ENCODE results near the gene DLGAP1.
"Not testable (repeated sequence)": the region's sequence is repeated elsewhere in the genome, so short reads cannot be mapped to it uniquely, and the experiment has no call there.

DLGAP1 gene

DNA sequence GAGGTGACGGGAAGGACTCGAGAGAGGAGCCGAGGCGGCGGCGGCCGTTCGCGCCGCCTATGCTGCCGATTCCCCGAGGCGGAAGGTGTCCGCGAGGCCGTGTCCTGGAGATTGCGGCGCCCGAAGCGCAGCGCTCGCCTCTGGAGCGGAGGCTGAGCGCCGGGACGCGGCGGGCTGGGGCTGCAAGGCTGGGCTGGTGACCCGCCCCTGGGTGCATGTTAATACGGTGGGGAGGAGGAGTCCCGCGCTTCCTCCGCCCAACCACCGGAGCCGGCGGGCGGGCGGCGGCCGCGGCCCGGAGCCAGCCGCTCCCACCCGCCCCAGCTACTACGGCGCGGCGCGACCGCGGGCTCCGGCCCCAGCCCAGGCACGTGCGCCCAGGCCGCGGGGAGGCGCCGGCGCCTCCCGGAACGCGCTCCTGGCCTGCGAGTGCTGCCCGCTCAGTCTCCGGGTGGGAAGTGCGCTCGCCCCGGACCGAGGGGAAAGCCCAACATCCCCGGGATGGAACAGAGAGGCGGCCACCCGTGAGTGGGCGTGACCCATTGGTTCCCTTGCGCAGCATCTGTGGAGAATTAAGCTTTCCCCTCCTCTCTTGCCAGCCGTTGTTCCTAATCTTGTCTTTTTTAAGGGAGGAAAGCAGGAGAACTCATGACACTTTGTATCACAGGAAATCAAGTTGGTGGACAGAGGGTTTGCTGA is at the start of gene DLGAP1:
Gene DLGAP1, minus strand, starts transcription at position 195 of the 699 bp plus-strand sequence.
- intact Hi-C loops (cut with DNase I) = no loop called here
- DNase-seq = peak in 40 of 42 donors; percentile 25 to 82 (median 63)

DNA sequence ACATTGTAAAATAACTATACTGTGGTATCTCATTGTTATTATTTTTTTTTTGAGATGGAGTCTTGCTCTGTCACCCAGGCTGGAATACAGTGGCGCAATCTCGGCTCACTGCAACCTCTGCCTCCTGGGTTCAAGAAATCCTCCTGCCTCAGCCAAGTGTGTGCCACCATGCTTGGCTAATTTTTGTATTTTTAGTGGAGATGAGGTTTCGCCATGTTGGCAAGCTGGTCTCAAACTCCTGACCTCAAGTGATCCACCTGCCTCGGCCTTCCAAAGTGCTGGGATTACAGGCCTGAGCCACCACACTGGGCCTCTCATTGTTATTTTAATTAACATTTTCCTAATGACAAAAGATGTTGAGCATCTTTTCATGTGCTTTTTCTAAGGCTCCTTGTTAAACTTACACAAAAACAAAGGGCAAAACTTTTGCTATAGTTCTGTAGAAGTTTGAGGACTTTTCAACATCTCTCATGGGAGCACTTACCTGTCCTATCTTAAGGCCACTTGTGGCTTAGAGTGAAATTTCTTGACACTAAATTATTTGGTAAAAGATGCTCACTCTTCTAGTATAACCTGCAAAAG is 39.7 kb upstream of the DLGAP1 start:
- intact Hi-C loops (cut with DNase I); DNase-seq: not testable (repeated sequence)

DNA sequence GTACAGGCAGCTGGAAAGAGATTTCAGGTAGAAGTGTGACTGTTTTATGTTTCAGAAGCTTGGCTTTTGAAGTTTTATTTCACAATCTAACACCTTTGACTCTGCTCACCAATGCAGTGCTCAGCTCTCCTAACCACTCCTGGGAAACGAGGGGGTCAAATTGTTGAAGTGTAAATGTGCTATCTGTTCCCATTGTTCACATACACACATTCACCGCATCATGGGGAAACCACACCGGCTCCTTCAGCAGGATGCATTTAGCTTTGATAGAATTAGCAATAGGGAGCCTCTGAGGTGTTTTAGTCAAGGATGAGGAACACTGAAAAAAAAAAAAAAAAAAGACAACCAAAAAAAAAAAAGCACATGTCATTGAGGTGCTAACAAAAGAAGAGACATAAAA is 13.4 kb upstream of the DLGAP1 start:
- intact Hi-C loops (cut with DNase I) = no loop called here
- no peak for DNase-seq

DNA sequence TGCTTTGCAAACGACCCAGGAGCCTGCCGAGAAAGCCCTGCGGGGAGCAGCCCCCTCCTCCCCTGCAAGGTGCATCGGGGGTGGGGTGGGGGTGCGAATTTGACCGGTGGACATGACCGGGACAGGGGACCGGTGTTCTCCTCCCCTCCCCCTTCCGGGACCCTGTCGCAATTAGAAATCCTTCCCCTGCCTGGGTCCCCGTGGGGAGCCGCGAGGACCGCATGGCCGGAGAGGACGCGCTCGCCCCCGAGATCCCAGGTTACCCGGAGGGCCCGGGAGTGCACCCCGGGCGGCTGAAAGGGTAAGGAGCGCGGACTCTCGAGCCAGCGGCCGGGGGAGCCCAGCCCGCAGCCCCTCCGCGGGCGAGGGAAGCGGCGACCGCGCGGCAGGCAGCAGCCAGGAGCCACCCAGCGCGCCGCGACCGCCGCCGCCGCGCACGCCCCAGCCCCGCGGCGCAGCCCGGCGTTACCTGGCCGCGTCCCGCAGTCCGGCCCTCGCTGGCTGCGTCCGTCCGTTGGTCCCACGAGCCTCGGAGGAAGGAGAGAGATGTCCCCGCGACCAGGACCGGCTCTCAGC is 482 bp downstream of the DLGAP1 start:
- intact Hi-C loops (cut with DNase I) = no loop called here
- DNase-seq = peak in 28 of 42 donors; percentile 3 to 48 (median 16)

DNA sequence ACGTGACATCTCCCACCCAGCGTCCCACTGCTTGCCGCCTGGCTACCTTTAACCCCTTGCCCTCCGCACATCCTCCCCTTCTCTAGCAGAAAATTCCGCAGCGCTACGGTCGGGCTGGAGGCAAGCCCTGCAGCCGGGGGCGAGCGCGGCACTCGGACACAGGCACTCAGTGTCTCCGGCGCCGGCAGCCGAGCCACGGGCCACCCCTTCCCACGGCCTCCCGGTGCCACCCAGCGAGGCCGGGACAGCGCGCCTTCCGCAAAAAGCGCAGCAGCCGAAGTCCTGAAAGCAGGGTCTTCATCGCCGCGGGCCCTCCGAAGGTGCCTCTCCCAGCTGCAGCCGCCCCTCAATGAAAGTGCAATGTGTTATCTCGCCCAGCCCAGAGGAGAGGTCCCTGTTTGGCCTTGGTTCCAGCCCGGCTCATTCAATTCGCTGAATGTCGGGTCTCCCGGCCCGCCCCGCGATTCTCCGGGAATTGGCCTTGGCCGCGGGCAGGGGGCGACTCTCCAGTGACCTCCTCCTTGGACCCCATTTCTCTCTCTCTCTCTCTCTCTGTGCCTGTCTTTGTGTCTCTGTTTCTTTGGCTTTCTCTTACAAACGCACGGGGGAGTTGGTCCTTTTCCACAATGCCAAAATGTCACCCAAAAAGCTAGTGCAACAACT is 1.1 kb downstream of the DLGAP1 start:
- intact Hi-C loops (cut with DNase I) = no loop called here
- peak in 31 of 42 donors; percentile 5 to 65 (median 34) for DNase-seq

DNA sequence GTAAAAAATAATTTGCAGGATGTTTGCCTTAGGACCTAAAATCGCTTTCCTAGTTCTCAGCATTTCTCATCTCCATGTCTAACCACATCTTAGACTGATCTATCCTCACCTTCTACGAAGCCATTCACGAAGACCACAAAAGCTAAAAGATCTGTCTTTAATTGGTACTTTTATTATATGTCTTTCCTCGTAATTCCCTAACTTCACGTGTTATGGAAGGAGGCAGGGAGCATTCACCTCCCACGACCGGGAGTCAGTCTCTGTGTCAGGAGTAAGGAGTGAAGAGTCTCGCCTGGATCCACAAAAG is 1.6 kb downstream of the DLGAP1 start:
- peak in 15 of 42 donors; percentile 9 to 79 (median 43) for DNase-seq
- intact Hi-C loops (cut with DNase I) = no loop called here

DNA sequence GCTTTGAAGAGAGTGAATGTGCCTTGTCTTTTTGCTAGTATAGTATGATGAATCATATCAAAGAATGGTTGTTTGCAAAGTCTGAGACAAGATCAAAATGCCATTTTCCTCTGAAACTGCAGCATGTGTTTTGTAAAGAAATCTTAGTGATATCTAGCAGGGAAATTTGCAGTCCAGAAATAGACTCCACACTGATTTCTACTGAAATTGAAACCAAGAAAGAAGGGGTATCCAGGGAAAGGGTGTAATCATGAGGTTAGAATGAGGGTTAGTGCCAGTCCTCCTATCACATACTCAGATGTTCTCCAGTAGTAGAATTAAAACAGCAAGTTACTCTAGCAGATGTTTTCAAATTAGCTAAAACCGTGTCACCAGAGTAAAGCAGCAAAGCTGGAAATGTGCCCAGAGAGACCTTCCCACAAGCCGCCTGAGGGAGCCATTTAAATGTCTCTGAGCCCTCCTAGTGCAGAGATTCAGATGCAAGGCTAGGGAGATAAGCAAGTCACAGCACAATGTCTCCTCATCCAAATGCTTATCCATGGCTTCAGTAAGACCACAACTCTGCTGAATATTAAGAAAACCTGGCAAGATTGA is 4.9 kb downstream of the DLGAP1 start:
- DNase-seq = peak in 23 of 42 donors; percentile 7 to 59 (median 31)
- intact Hi-C loops (cut with DNase I) = no loop called here

DNA sequence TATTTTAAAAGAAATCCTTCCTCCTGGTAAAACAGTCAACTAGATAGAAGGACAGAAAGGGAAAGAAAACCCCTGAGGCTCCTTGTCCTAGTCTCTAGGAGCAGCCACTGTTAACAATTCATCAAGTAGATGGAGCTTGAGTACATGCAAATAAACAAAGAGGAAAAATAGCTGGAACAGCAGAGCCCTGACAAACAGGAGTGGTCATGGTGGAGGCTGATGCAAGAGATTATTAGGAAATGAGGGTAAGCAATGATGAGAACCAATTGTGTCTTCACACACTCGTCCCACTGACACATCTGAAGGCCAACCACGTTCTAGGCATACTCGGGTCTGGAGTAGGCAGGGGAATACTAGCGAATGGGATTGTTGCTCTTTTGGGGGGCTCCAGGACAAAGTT is 9.2 kb downstream of the DLGAP1 start:
- intact Hi-C loops (cut with DNase I) = no loop called here

DNA sequence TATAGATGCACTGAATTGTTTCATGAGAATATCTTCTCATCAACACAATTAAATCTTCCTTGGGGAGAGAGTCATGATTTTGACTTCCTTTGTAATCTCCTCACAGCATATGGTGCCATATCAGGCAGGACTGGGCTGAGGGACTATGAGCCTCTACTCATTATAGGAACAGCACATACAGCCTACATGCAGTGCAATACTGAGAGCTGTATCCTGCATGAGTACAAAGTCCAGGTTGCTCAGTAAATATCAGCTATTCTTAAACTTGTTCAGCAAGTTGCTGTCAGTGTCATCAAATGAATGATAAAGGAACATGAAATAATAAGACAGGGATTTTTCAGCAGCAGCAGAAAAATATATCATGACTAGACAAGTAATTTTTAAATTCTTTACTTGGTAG is 10.8 kb downstream of the DLGAP1 start:
- intact Hi-C loops (cut with DNase I) = no loop called here
- DNase-seq = no peak

More for the DNA sequence above, 9.2 kb downstream of the DLGAP1 start:
- no peak for DNase-seq

DNA sequence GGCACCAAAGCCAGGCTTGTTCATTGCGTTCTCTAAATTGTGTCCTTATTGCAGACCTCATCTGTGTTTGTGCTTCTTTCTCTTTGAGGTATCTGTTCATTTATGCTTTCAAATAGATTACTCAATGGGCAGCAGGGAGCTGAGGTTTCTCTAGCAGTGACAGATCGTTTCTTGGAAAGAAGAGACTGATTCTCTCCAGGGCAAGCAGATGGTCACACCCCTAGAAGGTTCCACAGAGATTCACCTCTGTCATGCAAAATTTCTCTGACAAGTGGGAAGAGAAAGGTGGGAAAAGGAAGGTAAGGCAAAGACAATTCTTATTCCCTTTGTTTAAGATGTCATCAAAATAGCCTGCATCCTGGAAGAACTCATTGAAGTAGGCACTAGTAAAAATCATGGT is 14.0 kb downstream of the DLGAP1 start:
- intact Hi-C loops (cut with DNase I) = no loop called here
- DNase-seq = no peak

DNA sequence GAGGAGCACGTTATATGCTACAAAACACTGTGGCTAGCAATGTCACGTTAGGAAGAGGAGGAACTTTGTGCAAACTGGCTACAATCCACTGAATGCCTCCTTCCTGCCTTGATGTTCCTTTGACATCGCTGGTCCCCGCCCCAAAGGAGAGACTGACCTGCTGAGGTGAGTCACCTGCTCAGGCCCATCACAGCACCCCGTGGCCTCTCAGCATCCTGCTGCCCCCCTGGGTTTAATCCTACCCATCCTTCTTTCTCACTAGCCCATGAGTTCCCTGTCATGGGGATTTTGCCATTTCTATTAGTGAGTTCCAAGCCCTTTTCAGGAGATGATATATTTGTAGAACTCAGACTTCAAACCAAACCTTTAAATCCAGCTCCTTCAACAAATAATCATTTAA is 16.2 kb downstream of the DLGAP1 start:
- DNase-seq = no peak
- intact Hi-C loops (cut with DNase I) = no loop called here

DNA sequence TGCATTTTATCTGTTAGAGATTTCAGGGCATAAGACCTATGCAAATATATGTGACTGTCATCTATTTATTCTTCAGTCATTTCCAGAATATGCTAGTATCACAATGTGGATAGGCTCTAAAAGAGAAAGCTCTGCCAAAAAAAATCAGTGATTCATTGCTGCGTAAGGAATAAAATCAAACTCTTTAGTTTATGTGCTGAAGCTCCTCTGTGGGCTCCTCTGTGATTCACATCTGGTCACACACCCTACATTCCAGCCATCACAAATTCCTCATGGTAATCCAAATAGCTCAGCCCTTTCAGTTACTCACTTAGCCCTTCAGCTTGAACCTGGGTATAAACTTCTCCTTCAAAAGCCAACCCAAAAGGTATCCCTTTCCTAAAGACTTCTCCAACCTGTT is 21.4 kb downstream of the DLGAP1 start:
- intact Hi-C loops (cut with DNase I) = no loop called here

DNA sequence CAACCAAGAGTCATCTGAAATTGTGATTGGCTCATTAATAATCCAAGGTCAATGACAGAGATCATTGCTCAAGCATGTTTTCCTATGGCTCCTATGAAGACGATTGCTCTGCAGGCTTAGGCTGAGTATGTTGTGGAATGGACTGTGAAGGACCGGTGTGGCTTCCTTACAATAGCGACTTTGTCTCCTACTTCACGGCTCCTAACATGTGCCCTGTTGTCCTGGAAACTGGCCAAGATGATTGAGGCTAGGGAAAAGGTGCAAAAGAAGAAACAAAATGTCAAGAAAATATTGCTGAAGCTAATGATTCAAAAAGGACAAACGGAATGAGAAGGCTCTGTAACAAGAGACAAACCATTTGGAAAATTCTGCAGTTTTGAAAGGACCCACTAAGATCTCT is 24.3 kb downstream of the DLGAP1 start:
- DNase-seq = no peak
- intact Hi-C loops (cut with DNase I) = no loop called here

More for the DNA sequence above, 21.4 kb downstream of the DLGAP1 start:
- no peak for DNase-seq

DNA sequence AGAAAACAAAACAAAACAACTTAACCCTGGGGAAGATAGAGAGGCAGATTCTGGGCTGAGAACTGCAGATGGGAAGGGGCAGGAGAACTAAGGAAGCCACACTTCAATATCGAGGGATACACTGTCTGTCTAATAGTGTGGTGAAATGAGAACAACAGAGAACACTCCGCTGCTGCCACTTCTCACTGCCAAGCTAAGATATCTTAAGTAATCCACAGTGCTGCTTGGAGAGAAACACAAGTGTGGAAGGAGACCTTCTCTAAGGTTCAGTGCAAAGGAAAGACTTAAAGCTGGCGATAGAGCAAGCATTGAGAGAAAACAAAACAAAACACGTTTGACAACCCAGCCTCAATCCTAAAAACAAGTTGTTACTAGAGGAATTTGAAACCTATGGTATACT is 37.4 kb downstream of the DLGAP1 start:
- intact Hi-C loops (cut with DNase I) = no loop called here
- DNase-seq = no peak

DNA sequence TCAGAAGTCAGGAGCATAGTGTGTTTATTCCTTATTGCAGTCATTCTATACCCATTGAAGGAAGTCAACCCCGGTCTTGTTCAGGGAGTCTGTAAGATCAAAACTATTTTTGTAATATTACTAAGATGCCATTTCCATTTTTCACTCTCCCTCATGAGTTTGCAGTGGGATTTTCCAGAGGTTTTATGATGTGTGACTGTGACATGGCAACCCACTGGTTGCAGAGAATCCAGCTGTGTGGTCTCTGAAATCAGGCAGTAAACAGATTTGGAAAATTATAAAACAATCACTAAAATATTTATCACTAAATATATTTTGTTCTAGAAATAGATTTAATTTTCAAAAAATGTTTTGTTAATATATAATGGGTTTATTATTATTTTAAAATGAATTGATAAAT is 38.1 kb downstream of the DLGAP1 start:
- DNase-seq = no peak

DNA sequence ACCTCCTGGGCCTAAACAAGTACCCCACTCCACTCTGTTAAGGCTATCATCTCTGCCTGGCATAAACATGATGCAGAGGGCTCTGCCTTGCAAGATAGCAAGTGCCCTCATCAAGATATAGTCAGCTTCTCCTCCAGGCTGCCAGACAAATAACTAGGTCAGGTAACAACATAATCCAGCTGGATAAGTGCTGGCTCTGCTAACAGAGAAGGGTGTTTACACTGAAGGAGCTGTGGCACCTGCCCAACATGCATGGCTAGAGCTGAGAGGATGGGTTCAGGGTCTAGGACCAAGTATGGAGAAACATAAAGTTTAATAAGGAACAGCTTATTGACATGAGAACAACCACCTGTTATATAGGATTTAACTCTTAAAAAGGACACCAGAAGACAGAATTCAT is 42.8 kb downstream of the DLGAP1 start:
- intact Hi-C loops (cut with DNase I) = no loop called here
- no peak for DNase-seq

More for the DNA sequence above, 38.1 kb downstream of the DLGAP1 start:
- intact Hi-C loops (cut with DNase I) = no loop called here

DNA sequence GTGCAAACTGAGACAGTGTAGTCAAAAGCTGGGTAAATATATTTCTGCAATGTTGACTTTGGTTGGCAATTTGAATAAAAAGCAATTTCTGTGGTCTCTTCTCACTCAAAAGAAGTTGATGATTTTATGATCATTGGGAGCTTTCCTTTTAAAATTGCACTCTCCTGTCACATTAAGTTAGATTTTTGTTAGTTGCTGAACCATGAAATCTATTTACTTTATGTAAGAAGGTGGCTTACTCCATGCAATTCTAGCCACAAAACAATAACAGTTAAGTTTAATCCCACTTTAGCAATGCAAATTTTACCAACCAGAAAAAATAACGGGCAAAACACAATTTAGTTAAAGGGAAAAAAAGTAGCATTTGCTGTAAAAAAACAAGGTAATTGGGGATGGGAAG is 48.3 kb downstream of the DLGAP1 start:
- intact Hi-C loops (cut with DNase I) = no loop called here
- no peak for DNase-seq

DNA sequence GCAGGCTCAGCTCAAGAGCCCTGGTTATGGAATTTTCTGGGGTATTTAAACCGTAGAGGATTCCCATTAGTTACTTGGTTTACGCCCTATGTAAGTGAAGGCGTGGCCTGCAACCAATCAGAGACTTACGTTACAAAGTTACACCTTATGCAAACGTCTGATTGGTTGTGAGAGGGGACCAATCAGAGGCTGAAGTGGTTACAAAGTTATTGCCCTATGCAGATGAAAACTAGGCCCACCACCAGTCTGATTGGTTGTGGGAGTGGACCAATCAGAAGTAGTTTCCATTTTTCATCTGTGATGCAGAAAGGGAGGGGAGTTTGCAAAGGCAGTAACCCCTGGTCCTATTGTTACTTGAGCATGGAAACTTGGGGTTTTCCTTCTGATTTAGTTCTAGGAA is 49.1 kb downstream of the DLGAP1 start:
- intact Hi-C loops (cut with DNase I) = no loop called here
- DNase-seq = no peak

DNA sequence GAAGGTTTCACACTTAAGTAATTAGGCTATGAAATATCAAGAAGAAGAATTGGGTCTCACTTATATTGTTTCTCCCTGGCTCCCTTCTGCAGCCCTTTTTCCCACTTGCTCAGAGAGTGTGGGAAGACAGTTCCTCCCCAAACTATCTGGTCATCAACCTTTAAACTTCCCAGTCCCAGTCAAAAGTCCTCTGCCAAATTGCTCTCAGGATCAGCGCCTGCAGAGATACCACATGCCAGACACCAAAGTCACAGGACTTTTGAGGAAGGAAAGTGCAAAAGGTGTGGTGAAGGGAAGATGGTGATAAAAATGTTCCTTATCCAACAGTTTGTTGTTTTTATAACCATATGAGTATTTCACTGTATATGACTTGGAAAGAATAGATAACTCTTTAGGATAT is 51.3 kb downstream of the DLGAP1 start:
- DNase-seq = no peak
- intact Hi-C loops (cut with DNase I) = no loop called here

DNA sequence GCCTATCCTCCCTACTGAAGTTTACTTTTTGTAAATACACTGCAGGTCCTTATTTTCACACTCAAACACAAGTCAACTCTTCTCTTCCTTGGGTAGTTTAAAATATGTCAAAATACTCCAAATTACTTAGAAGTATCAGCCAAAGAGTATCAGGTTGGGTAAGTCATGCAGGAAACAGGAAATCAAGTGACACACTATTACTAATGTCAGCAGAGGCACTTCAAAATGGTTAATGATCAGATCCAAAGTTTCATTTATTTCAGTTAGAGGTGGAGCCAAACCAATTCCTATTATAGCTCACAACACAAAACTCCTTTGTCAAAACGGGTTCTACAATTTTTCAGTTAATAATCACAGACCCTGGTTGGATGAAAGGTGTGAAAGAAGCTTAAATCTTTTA is 54.2 kb downstream of the DLGAP1 start:
- intact Hi-C loops (cut with DNase I) = no loop called here
- no peak for DNase-seq

Measured in head of caudate nucleus (tissue), 42 donors.